Hematopoietic multipotent progenitor cell treated with erythropoietin and hydrocortisone succinate and interleukin-3 and kit ligand, for 6 days (in vitro differentiated cells): ENCODE data around the gene JAKMIP1.

ENCODE experiments used
- DNase-seq: peaks from one replicate; pipeline ENCODE4 v3.0.0-alpha.2; 2015

JAKMIP1 gene

DNA sequence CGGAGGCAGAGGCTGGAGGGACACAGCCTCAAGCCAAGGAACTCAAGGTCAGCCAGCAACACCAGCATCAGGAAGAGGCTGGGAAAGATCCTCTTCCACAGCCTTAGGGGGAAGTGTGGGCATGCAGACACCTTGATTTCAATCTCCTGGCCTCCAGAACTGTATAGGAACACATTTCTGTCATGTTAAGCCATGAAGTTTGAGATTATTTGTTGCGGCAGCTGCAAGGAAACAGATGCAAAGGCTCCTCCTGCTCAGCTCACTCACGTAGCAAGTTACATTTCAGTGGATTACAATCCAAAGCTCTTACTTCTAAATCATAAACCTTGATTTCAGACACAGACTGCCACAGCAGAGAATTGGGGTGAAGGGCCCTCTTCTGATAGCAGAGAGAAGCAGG, 113.5 kb downstream of the JAKMIP1 start:
- DNase-seq = no peak

GRCh38 chr4:6085691-6086628, 114.4 kb downstream of the JAKMIP1 start:
- DNase-seq = no peak

GRCh38 chr4:6085028-6085690, 115.2 kb downstream of the JAKMIP1 start:
- DNase-seq = no peak

DNA sequence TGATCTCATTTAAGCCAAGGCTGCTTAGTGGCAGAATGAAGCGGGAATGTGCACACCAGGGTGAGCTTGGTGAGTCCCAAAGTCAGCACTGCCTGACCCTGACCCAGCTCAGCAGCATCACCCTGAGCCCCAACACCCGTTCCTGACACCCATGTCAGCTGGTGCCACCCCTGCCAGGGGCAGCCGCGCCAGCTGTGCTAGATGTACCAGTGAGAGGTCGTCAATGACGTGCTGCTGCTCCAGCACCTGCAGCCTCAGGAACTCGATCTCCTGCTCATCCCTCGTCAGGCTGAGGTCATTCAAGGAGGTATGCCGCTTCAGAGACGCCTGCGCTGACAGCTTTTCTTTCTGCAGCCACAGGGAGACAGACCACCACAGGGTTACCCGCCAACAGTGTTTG, 120.4 kb downstream of the JAKMIP1 start:
- no peak for DNase-seq

DNA sequence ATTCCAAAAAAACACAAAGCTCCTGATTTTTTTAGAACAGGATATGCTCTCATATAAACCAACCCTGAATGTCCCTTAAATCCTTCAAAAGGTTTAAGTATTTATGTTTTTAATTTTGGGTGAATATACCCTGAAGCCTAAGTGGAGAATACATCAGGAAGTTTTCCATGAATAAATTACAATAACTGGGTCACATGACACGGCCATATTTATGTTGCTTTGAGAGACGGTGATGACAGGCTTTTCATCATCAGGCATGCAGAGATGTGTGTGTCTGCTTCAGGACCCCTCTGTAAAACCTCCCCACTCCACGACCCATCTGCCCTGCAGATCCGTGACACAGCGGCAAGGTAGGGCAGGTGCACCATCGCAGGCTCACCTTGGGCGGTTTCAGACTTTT, 121.8 kb downstream of the JAKMIP1 start:
- no peak for DNase-seq

- DNase-seq = peak; percentile 31
Observed at GRCh38 chr4:6076391-6076790, 124.0 kb downstream of the JAKMIP1 start.

GRCh38 chr4:6074758-6075157, 125.6 kb downstream of the JAKMIP1 start:
- no peak for DNase-seq

DNA sequence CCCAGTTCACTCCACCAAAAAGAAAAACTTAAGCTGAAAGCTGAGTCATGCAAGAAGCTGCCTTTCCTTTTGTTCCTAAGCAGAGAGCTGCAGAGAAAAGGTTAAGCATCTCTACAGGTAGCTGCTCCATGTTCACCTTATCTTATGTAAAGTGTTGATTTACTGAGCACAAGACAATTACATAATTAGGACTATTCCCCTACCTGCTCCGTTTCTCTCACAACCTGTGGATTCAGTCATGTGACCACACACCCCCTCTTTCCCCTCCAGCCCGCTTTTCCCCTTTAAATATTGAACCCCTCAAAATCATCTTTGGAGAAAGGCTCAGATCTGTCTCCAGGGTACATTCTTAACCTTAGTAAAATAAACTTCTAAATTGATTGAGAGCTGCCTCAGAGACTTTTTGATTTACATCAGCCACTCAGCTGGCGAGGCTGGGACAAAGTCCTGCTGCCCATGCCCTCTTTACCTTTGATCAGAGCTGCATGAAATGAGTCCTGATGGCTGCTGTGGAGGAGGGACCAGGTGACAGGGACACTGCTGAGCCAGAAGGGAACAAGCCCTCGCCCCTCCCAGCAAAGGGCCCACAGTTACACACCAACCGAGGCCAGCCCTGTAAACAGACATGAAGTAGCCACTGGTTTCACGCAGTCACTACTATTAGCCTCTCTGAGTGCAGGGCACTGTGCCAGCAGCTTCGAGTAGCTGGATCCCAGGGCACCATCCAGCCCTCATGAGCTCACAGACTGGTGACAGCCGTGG, 128.2 kb downstream of the JAKMIP1 start:
- DNase-seq = no peak

- DNase-seq = no peak
Observed at GRCh38 chr4:6071191-6071958, 129.0 kb downstream of the JAKMIP1 start.

DNA sequence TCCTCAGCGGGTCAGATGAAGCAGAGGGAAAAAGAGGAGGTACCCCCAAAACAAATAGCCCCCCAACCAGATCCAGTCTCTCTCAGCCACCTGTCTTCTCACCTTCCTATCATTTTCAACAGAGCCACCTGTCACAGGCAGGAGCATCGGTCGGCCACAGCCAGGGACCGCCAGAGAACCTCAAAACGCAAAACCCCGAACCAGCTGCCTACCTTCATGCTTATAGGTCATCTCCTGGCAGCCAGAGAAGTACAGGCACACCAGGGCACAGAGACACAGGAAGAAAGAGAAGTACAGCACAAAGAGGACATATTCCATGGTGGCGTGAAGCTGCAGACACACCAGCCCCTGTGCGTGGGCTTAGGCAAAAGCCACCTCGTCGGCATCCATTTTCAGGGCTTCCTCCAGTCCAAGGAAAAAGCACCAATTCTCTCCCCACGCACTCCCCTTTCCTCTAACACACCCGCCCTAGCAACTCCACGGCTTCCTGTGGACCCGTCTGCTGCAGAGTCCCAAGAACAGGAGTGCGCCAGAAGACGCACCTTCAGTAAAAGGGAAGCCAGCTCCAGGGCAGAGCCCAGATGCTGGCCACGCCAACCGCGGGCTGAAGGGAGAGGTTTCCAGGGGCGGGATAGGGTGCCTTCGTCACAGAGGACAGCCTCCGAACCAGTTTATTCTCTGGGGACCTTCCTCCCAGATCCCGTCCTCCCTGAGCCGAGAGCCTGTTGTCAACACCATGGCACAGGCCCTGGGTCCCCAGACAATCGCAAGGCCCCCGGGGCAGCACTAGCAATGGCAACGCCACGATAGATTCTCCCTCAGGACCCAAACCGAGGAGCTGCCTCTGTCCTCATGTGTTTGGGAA, 130.3 kb downstream of the JAKMIP1 start:
- DNase-seq = no peak

DNA sequence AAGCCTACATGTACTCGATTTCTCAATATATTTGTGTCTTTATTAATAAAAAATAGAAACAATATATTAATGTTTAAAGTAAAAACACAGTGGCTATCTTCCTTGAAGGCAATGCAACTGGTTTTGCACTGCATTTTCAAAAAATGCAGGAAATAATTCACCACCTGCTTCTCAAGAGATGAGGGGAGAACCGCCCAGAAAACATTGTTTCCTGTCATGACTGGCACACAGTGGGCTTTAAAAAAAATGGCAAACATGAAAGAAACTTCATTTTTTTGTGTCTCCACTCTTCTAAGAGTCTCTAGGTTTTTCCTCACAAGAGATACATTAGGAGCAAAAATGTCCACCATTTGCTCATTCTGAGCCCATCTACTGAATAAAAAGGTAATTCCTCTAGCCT, 131.4 kb downstream of the JAKMIP1 start:
- no peak for DNase-seq

GRCh38 chr4:6065934-6066590, 134.3 kb downstream of the JAKMIP1 start:
- no peak for DNase-seq

DNA sequence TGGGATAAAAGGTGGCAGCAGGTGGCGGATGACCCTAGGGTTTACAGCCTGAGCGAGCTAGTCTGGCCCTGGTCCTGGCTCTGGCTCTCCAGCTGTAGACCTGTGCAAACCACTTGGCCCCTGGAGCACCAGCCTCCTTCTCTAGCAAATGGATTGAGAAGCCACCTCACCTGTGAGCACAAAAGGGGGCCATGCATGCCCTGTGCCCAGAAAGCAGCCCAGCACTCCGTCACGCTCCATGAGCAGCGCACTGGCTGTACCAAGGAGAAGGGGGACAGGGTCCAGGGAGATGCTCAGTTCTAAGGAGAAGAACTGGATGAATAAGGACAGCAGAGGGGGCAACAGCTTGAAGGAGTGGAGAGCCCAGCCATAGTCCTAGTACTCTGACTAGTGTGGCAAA, 135.2 kb downstream of the JAKMIP1 start:
- no peak for DNase-seq

DNA sequence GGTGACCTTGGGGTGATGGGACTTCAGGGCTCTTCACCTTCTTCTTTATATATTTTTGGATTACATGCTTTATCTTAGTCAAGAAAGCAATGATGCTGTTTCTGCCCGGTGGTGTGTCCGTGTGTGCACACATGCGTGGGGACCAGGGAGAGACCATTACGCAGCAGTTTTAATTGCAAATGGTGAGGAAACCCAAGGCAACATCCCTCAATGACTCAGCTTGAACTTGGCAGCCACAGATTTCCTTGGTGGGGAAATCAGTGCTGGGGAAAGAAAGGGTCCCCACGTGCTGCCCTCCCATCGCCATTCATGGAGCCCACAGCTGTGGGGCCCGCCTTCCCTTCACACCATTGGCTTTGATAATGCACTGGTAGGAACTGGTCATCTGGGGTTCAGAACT, 136.0 kb downstream of the JAKMIP1 start:
- no peak for DNase-seq

GRCh38 chr4:6063684-6064083, 136.7 kb downstream of the JAKMIP1 start:
- DNase-seq = no peak

- no peak for DNase-seq
Observed at GRCh38 chr4:6062133-6062532, 138.2 kb downstream of the JAKMIP1 start.

GRCh38 chr4:6059375-6059805, 141.0 kb downstream of the JAKMIP1 start:
- no peak for DNase-seq

DNA sequence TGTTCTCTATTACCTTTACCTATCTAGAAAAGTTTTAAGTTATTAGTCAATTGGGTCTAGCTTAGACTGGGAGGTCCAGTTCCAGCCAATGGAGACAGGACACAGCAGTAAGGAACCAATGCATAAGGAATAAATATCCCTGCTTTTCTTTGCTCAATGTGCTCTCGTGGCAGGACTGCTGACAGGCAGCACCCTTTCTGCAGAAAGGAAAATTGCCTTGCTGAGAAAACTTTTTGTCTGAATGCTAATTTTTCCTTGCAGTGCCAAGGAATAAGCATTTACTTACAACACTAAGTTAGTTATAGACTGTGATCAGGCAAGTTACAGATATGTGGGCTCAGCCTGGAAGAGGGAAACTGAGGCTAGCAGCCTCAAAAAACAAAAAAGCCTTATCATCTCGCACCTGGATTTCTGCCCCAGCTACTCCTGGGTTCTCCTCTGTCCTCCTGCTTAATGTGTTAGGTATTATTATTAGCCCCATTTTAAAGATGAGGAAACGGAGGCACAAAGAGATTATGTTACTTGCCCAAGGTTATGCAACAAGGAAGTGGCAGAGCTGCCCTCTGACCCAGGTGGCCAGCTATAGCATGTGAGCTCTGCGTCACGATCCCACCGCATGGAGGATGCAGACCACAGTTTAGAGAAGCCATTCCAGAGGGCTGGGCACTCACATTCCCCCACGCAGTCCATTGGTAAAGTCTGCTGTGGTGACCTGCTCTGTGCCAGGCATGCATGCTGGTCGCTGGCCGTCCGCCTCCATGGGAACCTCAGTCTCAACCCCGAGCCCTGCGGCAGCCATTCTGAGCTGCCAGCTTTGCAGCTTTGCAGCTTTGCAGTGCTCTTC, 141.6 kb downstream of the JAKMIP1 start:
- DNase-seq = no peak

GRCh38 chr4:6056976-6057766, 143.2 kb downstream of the JAKMIP1 start:
- DNase-seq = no peak
